CD4-positive, alpha-beta T cell treated with Interleukin-15 for 4 hours (primary cell): ENCODE results near the gene NUP43.
"Not testable (repeated sequence)": the region's sequence is repeated elsewhere in the genome, so short reads cannot be mapped to it uniquely, and the experiment has no call there.

ENCODE experiments used
- DNase-seq: peaks from one replicate; pipeline ENCODE4 v3.0.0-alpha.2; 2020; ENCODE audit warnings: low spot score

The NUP43 gene

GRCh38 chr6:149749082-149749593 is 2.8 kb upstream of the NUP43 start:
- DNase-seq: not testable (repeated sequence)

DNA sequence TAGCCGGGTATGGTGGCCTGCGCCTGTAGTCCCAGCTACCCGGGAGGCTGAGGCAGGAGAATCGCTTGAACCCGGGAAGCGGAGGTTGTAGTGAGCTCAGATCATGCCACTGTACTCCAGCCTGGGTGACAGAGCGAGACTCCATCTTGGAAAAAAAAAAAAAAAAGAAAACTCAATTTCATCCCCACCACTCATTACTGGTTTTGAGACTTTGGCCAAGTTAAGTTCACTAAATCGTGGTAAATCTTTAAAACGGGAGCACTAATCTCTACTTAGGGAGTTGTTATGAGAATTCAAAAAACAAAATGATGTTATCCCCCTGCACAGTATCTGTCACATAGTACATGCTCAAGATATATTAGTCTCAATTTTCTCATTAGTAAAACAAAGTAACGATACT is 1.1 kb downstream of the NUP43 start:
- not testable (repeated sequence) for DNase-seq

GRCh38 chr6:149734915-149735314 is 11.4 kb downstream of the NUP43 start:
- DNase-seq: no peak

DNA sequence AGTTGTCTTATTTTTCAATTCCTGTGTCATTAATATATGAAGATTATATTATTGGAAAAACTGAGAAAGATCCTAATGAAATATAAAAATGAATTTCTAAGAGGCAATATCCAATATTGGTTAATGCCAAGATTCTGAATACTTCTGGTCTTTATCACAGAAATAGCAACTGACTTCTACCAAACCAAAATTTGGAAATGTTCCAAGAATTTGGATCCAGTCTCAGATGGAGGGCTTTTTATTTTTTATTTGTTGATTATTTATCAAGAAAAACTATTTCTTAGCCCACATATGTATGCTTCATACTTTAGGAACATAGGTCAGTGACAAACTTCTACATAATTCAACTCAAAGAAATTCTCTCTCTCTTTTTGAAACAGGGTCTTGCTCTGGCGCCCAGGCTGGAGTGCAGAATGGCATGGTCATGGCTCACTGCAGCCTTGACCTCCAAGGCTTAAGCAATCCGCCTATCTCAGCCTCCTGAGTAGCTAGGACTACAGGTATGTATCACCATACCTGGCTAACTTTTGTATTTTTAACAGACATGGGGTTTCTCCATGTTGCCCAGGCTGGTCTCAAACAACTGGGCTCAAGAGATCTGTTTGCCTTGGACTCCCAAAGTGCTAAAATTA is 13.1 kb downstream of the NUP43 start:
- DNase-seq: no peak

DNA sequence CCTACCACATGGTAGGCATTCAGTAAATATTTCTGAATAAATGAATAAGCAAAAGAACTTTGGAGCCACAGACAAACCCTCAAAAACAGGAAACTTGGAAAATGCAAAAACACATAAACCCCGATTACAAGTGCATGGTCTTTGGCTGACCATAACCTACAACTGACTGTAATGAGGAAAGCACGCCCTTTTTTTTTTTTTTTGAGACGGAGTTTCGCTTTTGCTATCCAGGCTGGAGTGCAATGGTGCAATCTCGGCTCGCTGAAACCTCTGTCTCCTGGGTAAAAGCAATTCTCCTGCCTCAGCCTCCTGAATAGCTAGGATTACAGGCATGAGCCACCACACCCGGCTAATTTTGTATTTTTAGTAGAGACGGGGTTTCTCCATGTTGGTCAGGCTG is 16.5 kb downstream of the NUP43 start:
- no peak for DNase-seq

DNA sequence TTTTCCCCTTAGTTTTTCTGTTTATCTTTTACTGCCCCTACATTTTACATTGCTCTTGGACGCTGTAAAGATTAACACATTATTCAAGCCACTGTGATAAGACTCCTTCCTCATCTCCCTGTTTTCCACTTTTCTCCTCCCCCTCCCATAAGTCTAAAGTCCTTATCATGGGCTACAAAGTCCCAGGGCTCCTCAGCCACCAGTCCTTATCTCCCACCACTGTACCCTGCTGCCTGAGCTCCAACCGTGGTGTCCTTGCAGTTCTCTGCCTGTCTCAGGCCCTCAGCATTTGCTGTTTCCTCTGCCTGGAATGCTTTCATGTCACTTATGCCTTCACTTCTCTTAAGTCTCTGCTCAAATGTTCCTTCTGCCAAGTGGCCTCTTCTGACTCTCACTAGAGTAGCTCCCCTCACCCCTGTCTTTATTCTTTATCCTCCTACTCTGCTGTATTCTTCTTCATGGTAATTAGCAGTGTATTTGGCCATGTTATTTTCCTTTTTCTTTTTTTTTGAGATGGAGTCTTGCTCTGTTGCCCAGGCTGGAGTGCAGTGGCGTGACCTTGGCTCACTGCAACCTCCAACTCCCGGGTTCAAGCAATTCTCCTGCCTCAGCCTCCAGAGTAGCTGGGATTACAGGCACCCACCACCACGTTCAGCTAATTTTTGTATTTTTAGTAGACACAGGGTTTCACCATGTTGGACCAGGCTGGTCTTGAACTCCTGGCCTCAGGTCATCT is 17.7 kb downstream of the NUP43 start:
- no peak for DNase-seq

DNA sequence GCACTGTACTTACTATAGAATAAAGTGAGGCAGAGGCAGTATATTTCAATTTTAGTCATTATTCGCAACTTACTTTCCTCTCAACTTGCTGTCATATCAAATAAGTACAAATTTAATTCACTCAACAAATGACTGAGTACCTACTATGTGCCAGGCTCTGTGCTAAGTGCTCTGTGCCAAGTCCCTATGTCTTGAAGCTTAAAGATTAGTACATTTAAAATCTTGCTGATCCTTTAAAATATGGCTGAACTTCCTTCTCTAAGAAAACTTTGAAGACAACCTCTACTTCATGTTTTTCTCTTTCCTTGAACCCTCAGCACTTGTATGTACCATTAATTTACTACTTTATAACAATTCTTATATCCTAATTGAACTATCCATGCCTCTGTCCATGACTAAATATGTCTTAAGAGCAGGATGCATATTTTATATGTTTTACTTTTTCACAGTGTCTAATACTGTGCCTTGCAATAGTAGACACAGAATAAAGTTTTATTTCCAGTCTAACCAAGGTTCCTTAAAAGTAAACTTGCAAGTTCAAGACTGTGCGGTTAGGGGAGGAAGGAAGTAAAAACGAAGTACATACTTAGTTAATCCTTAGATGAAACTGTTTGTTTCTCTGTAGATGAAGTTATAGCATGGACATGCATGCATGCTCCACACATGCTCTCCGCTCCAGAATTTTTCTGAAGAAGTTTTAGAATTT is 18.4 kb downstream of the NUP43 start:
- no peak for DNase-seq

- no peak for DNase-seq
Measured at GRCh38 chr6:149725785-149726184, 20.5 kb downstream of the NUP43 start.

DNA sequence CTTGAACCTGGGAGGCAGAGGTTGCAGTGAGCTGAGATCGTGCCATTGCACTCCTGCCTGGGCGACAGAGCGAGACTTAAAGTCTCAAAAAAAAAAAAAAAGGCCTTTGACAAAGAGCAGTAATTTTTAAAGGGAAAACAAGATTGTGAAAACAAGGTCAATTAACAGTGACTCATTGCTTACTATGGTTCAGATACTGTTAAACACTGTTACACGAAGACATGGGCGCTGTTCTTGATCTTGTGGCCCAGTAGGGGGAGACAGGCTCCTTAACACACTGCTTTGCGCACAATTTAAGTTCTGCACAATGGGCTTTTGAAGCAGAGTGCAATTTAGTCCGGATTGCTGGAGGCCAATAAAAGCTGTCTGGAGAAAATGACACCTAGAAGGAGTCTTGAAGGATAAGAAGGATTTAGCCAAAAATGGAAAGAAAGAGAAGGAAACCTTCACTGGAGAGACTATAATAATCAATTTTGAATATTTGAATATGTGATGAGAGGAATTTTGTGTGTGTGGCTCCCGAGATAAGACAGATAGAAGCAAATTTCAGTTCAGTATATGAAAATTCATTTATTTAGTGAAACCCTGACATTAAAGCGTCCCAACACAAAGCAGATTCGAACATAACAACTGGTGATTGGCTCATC is 22.4 kb downstream of the NUP43 start:
- peak; percentile 68 for DNase-seq

- DNase-seq: no peak
Measured at GRCh38 chr6:149723262-149723661, 23.1 kb downstream of the NUP43 start.

DNA sequence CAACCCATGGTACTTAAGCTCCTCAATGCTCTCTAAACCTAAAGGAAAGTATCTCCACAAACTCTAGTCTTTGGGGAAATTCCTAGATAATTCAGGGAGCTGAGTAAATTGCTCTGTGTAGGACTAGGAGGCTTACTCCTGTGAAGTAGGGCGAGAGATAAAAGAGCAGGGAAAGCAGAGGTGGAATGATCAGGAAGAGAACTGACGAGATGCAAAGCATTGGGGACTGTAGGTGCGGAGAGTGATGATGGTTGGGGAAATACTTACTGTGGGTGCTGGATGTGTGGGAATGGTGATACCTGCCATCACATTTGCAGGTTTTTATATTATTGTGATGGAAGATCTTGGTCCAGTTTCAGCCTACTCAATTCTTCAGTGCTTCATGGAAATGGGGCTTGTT is 26.8 kb downstream of the NUP43 start:
- DNase-seq: no peak

GRCh38 chr6:149717588-149718458 is 28.5 kb downstream of the NUP43 start, which contains the start of gene LATS1:
Gene LATS1, minus strand, starts transcription at chr6:149718101. Its CDS starts 15,975 bp downstream, at chr6:149702126.
- DNase-seq: peak; percentile 88

GRCh38 chr6:149717255-149717587 is 29.1 kb downstream of the NUP43 start:
- no peak for DNase-seq

DNA sequence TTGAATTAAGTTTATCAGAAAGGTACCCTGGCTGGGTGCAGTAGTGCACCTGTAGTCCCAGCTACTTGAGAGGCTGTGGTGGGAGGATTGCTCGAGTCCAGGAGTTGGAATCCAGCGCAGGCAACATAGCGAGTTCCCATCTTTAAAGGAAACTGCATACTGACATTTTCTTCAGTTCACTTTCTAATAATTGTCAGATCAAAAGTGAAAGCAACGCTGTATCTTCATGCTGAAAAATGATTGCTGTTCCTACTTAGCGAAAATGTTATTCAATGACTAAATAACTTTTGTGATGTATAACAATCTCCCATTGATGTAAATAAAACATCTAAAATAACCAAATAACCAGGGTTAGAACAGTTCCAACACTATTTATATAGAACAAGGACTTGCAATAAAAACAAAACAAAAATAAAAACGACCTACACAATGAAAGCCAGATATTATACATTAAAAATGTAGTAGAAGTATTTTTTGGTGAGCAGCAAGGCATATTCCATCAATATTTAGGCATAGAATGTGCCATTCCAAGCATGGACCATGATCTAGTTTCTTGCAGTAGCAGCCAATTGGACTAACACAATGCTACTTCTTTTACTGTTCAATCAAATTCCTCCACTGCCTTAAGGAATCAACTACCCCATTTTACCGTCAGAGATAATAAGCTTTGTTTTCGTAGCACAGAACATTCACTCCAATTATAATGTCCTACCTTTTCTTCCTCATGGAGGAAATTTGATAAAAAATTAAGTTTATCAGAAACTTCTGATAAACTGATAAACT is 30.0 kb downstream of the NUP43 start:
- peak; percentile 4 for DNase-seq

GRCh38 chr6:149714442-149714841 is 31.9 kb downstream of the NUP43 start:
- DNase-seq: no peak

DNA sequence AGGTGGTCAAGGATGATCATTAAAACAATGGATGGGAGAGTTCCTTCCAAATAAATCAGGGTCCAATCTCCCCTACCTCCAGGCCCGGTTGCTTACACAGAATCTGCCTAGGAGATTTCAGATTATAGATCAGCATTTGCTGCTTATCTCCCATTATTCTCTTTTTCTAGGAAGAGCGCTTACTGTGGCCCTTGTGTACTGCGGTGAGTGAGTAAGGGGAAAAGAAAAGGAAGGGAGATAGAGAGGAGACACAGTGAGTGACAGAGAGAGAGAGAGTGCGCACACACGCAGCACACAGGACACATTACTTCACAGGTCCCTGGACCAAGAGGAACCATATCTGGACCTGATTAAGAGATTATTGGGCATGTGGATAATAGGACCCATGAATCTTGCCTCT is 34.6 kb downstream of the NUP43 start:
- DNase-seq: no peak

DNA sequence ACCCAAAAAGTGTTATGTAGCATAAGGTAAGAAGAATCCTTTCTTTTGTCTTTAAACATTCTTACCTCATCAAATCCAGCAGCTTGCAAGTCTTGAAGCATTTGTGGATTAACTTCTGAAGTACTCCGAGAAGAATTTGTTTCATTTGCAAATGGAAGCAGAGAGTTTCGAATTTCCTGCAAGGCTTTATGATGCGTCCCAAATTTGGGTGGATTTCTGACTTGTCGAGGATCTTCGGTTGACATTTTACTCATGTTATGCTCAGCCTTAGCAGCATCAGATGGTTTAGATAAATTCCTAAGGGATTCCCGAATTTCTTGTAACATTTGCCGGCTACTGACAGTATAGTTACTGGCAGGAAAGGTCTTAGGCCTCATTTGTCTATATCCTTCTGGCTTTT is 44.6 kb downstream of the NUP43 start:
- DNase-seq: no peak

DNA sequence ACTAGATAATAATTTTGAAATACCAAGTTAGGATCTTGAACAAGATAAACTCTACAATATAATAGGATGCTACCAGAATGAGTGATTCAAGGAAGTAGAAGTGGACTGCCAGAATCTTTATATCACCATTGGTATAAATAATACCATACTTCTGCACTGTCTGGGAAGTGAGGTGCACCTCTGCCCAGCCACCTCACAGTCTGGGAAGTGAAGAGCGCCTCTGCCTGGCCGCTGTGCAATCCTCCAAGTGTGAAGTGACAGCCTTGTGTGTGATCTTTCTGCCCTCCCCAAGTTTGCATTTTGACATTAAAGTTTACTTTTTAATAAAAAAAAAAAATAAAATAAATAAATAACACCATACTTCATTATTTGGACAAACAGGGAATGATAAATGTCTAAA is 47.2 kb downstream of the NUP43 start:
- no peak for DNase-seq

DNA sequence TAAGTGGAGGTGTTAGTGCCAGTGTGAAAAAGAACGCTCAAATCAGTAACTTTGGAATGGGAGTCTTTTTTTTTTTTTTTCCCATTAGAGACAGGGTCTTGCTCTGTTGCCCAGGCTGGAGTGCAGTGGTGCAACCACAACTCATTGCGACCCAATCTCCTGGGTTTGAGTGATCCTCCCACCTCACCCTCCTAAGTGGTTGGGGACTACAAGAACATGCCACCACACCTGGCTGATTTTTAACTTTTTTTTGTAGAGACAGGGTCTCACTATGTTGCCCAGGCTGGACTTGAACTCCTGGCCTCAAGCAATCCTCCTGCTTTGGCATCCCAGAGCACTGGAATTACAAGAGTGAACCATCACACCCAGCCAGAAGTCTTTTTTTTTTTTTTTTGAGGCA is 48.2 kb downstream of the NUP43 start:
- no peak for DNase-seq

GRCh38 chr6:149696901-149697300 is 49.4 kb downstream of the NUP43 start:
- DNase-seq: no peak

DNA sequence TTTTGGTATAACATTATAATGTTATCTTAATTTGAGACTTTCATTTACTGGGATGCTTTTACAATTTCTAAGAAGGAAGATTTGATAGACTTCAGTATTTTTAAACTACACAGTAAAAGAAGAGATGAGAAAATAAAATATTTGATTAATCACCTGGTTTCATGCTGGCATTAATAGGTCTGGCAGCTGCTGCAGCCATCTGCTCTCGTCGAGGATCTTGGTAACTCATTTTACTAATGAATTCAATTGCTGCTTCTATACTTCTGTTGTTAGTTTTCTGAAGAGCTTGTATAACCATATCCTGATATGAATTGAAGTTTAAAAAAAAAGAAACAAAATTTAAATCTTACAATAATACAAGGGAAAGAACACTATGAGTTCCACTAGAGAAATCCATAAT is 51.4 kb downstream of the NUP43 start:
- DNase-seq: no peak
